HepG2 (cell line): ENCODE data around the gene CXCL8. TPM values are rescaled to one million over a fixed set of nuclear protein-coding genes. Genes with fewer than 3 reads are reported as not detected.

ENCODE experiments used
- polyA plus RNA-seq, 8 experiments: library from polyadenylated mRNA; depleted of rRNA in 3 of 8; stranded (reverse) in 7 of 8; unstranded in 1 of 8; fragments of >200 nt; fragmentation: Illumina TruSeq in 4 of 8; extraction: Trizol in 4 of 8; gene quantifications; 2 replicates each; pipeline versions ENCODE4 v1.2.1 to v1.2.3, GENCODE V29; 2011 to 2016; ENCODE audit warnings: low read depth in 4 of 8, missing spikeins in 1 of 8, mixed read lengths in 1 of 8; ENCODE audit not compliant: insufficient read depth in 1 of 8
- total RNA-seq, 5 experiments: library from RNA; depleted of rRNA; stranded (reverse); fragments of >200 nt; fragmentation: Illumina TruSeq; extraction: Trizol; gene quantifications; 2 replicates each; pipeline ENCODE4 v1.2.3, GENCODE V29; 2016; ENCODE audit warnings: low read depth in 1 of 5

CXCL8 gene
- total and polyA plus RNA-seq, 2 of the 13 experiments (the other 11 are each of a cell fraction or from before 2014, with no cell fraction given): 1.8 to 7.8 TPM

Other genes starting within 250 kb of the CXCL8 start
- 0.11 and 0.42 TPM in 2 replicates for gene RASSF6, start 120.1 kb upstream of the CXCL8 start, total RNA-seq (2016; rRNA removed; fragmentation: Illumina TruSeq; extraction: Trizol)
- gene RASSF6, start 120.1 kb upstream of the CXCL8 start, polyA plus RNA-seq (2011; rRNA removed): 0.03 and 0.04 TPM in 2 replicates
- gene CXCL6, start 96.1 kb downstream of the CXCL8 start, total RNA-seq (2016; rRNA removed; fragmentation: Illumina TruSeq; extraction: Trizol): not detected in 2 replicates
- gene CXCL6, start 96.1 kb downstream of the CXCL8 start, polyA plus RNA-seq (2011; rRNA removed): not detected in 2 replicates
- not detected in 2 replicates for gene PF4V1, start 112.7 kb downstream of the CXCL8 start, total RNA-seq (2016; rRNA removed; fragmentation: Illumina TruSeq; extraction: Trizol)
- not detected in 2 replicates for gene PF4V1, start 112.7 kb downstream of the CXCL8 start, polyA plus RNA-seq (2011; rRNA removed)
- 0.15 TPM in 1 of 2 replicates, not detected in the other for gene CXCL1, start 128.8 kb downstream of the CXCL8 start, total RNA-seq (2016; rRNA removed; fragmentation: Illumina TruSeq; extraction: Trizol)
- gene CXCL1, start 128.8 kb downstream of the CXCL8 start, polyA plus RNA-seq (2011; rRNA removed): not detected in 2 replicates
- gene PF4, start 241.5 kb downstream of the CXCL8 start, total RNA-seq (2016; rRNA removed; fragmentation: Illumina TruSeq; extraction: Trizol): not detected in 2 replicates
- not detected in 2 replicates for gene PF4, start 241.5 kb downstream of the CXCL8 start, polyA plus RNA-seq (2011; rRNA removed)
- not detected in 2 replicates for gene PPBP, start 247.6 kb downstream of the CXCL8 start, total RNA-seq (2016; rRNA removed; fragmentation: Illumina TruSeq; extraction: Trizol)
- not detected in 2 replicates for gene PPBP, start 247.6 kb downstream of the CXCL8 start, polyA plus RNA-seq (2011; rRNA removed)